HG02885 (cell line): ENCODE measurements around the gene KMT2C.
"Not testable (repeated sequence)": the region's sequence is repeated elsewhere in the genome, so short reads cannot be mapped to it uniquely, and the experiment has no call there.

Source experiments
- ATAC-seq: cut with Tn5 transposase; IDR thresholded peaks from one replicate; pipeline ENCODE4 v1.9.1; 2021; ENCODE audit warnings: mild to moderate bottlenecking; ENCODE audit not compliant: unreplicated experiment, poor library complexity

The KMT2C gene

DNA sequence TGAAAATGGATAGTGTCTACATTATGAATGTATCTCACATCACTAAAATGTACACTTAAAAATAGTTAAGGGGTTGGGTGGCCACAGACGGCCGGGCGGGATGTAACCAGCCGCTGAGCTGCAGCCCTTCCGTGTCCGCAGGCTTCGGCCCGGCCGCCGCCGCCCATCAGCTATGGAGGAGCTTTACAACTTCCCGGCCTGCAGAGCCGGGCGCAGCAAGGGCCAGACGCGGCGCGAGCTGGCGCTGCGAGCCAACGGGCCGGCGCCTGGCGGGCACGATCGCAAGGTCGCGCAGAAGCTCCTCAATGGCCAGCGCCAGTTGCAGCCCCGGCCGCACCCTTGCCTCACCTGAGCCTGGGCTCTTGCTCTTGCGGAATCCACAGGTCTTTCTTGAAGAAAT is 69.1 kb downstream of the KMT2C start:
- ATAC-seq = no peak

DNA sequence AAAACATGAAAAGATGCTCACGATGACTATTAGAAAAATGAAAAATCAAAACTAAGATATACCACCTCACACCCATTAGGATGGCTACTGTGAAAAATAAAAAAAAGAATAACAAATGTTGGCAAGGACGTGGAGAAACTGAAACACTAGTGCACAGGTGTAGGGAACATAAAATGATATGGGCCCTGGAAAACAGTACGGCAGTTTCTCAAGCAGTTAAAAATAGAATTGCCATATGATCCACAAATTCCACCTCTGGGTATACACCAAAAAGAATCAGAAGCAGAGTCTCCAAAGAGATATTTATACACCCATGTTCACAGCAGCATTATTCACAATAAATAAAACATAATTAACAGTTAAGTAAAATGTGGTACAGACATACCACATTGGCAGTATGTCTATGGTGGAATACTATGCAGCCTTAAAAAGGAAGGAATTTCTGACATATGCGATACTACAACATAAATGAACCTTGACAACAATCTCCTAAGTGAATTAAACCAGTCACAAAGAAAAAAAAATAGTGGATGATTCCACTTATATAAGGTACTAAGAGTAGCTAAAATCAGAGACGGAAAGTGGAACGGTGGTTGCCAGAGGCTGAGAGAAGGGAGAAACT is 69.7 kb downstream of the KMT2C start:
- ATAC-seq = no peak

DNA sequence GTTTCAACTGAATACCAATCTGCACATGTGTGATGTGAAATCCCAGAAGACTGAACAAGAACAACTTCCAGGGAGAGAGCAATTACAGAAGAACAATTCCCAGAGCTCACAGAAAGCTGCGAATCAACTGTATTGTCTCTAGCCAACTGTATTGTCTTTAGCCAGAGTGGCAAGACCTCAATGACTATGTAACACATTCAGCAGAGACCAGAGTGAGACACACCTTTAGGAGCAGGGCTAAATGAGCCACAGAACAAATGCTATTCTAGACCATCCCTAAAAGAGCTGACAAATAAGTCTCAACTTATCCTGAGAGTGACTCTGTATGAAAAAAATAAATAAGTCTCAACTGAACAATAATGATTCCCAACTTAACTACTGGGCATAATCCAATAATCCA is 72.0 kb downstream of the KMT2C start:
- no peak for ATAC-seq

DNA sequence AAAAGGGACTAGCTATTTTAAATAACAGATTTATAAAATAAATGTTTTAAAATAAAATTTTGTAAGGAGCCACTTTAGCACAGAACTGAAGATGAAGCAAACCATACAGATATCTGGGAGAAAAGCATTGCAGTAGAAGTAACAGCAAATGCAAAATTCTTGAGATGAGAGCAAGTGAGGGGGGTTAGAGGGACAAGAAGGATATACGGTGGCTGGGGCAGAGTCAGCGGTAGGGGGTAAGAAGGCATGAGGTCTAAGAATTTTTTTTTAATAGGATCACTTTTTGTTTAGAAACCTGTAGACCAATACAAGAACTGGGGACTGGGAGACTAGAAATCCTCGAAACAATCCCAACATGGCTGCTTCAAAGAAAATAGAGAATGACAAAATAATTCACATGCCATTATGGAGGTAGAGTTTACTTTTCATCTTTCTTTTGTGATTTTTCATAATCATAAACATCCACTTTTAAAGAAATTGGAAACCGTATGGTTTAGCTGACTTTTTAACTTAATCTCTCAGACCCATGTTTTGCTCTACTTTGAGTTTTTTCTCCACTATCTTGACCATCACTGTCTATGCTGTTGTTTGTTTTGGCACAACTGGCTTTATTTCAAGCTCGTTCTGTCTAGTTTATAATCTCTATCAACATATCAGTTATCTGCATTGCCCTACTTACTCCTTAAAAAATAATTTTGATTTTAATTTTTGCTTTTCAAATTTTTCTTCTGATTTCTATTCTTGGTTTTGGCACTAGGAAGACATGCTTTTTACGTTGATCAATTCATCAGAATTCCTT is 73.5 kb downstream of the KMT2C start:
- no peak for ATAC-seq

GRCh38 chr7:152355474-152356057 is 80.2 kb downstream of the KMT2C start:
- peak; percentile 77 for ATAC-seq

- no peak for ATAC-seq
Observed at GRCh38 chr7:152354061-152354460, 81.7 kb downstream of the KMT2C start.

GRCh38 chr7:152353281-152353680 is 82.5 kb downstream of the KMT2C start:
- not testable (repeated sequence) for ATAC-seq

- not testable (repeated sequence) for ATAC-seq
Observed at GRCh38 chr7:152351747-152352146, 84.1 kb downstream of the KMT2C start.

DNA sequence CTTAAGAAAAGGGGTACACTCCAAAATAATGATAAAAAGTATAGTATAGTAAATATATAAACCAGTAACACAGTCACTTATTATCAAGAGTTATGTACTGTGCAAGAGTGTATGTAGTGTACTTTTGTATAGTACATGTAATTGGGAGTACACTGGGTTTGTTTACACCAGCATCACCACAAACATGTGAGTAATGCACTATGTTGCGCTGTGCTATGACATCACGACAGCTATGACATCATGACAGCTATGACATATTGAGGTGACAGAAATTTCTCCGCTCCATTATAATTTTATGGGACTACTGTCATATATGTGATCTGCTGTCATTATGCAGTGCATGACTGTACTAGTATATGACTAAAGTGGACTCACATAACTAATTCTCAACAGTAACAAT is 84.6 kb downstream of the KMT2C start:
- ATAC-seq = no peak

- no peak for ATAC-seq
Observed at GRCh38 chr7:152347888-152348287, 87.9 kb downstream of the KMT2C start.

GRCh38 chr7:152344253-152344652 is 91.5 kb downstream of the KMT2C start:
- peak; percentile 45 for ATAC-seq

DNA sequence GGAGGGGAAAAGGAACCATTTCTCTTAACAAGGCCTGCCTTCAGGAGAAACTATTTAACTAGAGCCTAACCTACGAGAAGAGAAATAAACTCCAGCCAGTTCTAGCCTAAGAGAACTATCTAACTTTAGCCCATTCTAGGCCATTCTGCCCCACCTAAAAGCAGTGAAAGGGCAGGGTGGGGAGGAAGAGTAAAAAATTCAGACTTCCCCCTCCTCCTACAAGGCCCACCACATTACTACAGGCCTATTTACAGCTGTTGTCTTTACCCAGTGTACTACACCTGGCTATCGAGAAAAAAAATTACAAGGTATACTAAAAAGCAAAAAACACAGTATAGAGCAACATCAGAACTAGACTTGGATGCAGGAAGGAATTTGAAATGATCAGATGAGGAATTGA is 93.0 kb downstream of the KMT2C start:
- ATAC-seq = no peak

- ATAC-seq = no peak
Observed at GRCh38 chr7:152341914-152342236, 93.9 kb downstream of the KMT2C start.

- ATAC-seq = peak; percentile 62
Observed at GRCh38 chr7:152341039-152341913, 94.5 kb downstream of the KMT2C start.

- ATAC-seq = no peak
Observed at GRCh38 chr7:152340161-152340560, 95.6 kb downstream of the KMT2C start.

GRCh38 chr7:152338561-152338960 is 97.2 kb downstream of the KMT2C start:
- ATAC-seq = no peak

GRCh38 chr7:152336754-152337368 is 98.9 kb downstream of the KMT2C start:
- ATAC-seq = peak; percentile 66

DNA sequence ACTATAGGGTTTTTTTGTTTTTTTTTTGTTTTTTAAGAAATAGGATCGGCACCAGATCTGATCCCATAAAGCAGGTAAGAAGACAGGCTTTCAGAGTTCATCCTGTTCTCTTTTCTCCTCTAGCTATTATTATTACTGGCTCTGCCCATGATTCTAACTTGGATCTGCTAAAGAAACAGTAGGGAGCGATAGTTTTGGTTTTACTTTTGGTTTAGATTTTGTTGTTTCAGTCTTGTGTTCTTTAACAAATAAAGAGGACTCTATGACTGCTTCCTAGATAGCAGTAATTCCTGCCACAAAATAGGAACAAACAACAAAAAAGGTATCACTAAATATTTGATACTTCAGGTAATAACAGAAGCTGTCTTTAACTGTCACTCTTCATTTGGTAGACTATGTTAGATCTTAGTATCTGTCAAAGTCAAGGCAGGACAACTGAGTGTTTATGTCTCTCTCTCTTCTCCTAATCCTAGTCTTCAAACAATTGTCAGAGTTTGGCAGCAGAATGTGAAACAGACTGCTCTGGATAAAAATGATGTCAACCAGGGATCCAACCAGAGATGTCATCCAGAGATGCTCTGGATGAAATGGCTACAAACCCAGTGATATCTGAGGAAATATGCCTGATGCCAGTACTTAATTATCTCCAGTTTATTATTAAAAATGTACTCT is 99.8 kb downstream of the KMT2C start:
- ATAC-seq = no peak

DNA sequence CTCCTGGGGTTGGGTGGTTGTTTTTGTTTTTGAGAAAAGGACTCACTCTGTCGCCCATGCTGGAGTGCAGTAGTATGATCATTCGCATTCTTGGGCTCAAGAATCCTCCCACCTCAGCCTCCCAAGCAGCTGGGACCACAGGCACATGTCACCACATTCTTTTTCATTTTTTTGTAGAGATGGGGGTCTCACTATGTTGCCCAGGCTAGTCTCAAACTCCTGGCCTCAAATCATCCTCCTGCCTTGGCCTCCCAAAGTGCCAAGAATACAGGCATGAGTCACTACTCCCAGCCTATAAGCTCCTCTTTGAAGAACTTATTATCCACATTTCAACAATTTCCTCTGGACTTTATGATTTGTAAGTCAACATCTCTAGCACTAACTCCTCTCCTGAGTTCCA is 102.7 kb downstream of the KMT2C start:
- ATAC-seq = no peak

DNA sequence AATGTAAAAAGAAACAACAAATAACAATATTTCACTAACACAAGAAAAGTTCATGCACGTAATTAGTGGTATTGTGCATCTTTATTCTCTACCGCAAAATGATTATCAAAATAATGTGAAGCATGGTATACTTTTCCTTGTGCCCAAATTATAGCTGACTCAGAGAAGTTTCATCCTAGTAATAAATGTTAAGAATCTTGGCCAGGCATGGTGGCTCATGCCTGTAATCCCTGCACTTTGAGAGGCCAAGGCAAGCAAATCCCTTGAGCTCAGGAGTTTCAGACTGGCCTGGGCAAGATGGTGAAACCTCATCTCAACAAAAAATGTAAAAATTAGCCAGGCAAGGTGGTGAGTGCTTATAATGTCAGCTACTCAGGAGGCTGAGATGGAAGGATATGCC is 105.0 kb downstream of the KMT2C start:
- no peak for ATAC-seq
